SK-N-MC (cell line): ENCODE data around the gene ANKRD36.
"Not testable (repeated sequence)": the region's sequence is repeated elsewhere in the genome, so short reads cannot be mapped to it uniquely, and the experiment has no call there.

Source experiments
- EZH2 ChIP-seq: fragments of 200-600 bp; sonication (generic); IDR thresholded peaks from one replicate; pipeline ENCODE4 v1.6.1; 2017; ENCODE audit warnings: antibody characterized with exemption
- FOXP2 ChIP-seq: optimal IDR thresholded peaks from 2 replicates; pipeline ENCODE3; 2011; ENCODE audit warnings: mild to moderate bottlenecking, moderate library complexity; ENCODE audit not compliant: insufficient read depth; ENCODE audit errors: extremely low read length, control extremely low read depth
- POLR2AphosphoS5 ChIP-seq: IDR thresholded peaks from 2 replicates; pipeline ENCODE4 v1.6.1; 2012; ENCODE audit warnings: mild to moderate bottlenecking, low read depth, low read length, borderline replicate concordance

DNA sequence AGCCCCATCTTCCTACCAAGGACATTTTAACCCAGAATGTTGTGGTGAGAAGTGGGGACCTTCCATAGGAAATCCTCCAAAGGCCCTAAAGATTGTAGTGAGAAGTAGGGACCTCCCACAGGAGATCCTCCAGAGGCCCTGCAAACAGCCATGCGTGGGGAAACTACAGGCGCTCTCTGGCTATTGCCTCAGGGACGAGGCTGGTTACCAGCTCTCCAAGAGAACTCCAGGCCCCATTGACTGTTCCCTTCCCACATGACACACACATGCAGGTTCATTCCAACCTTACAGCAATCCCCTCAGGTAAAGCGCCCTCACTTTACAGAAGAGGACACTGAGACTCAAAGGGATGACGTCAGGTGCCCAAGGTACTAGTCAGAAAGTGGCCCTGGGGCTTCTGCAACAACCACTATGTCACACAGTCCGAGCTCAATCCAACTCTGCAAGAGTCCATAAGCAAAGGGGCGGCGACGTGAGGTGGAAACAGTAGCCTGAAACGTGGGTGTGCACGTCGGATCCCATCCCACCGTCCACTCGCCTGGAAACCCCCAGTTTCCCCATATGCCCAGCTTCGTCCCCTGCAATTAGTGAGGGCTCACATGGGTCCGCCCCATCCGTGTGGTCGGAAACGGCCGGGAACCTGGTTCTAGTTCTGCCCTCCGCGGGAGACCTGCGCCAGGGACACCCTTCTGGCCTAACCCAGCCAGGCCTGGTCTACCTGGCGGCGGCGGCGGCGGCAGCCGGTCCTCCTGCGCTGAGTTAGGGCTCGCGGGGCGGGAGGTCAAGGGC lies 18.8 kb upstream of the ANKRD36 start:
- not testable (repeated sequence) for TF ChIP-seq FOXP2, EZH2, POLR2AphosphoS5
